Measurements from ENCODE around the gene ADD1.

The ADD1 gene

DNA sequence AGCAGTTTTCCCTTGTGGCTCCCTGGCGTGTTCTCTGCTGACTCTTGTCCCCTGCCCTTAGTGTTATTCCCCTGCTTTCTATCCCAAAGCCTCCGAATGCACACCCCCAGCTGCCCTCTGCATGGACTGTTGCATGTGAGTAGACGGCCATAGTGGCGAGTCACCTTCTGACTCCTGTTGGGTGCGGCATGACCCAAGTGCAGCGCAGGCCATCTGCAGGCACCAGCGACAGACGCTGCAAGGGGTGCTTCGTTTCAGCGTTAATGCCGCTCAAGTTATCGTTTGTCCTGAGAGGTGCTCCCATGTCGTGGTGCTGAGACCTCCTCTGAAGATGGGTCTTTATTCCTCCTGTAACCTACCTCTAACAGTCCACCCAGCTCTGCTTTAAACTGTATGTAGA lies 61.9 kb downstream of the ADD1 start:
- POLR2A ChIA-PET = no interaction called here
- no peak for DNase-seq (ENCODE audit: extremely low spot score)
- TF ChIP-seq, protein P1, sequence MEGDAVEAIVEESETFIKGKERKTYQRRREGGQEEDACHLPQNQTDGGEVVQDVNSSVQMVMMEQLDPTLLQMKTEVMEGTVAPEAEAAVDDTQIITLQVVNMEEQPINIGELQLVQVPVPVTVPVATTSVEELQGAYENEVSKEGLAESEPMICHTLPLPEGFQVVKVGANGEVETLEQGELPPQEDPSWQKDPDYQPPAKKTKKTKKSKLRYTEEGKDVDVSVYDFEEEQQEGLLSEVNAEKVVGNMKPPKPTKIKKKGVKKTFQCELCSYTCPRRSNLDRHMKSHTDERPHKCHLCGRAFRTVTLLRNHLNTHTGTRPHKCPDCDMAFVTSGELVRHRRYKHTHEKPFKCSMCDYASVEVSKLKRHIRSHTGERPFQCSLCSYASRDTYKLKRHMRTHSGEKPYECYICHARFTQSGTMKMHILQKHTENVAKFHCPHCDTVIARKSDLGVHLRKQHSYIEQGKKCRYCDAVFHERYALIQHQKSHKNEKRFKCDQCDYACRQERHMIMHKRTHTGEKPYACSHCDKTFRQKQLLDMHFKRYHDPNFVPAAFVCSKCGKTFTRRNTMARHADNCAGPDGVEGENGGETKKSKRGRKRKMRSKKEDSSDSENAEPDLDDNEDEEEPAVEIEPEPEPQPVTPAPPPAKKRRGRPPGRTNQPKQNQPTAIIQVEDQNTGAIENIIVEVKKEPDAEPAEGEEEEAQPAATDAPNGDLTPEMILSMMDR (IDR thresholded peaks at IDR 0.05; ENCODE audit: control extremely low read depth, extremely low read depth, low read depth, missing control alignments) = no peak
- CTCF ChIA-PET = no interaction called here

DNA sequence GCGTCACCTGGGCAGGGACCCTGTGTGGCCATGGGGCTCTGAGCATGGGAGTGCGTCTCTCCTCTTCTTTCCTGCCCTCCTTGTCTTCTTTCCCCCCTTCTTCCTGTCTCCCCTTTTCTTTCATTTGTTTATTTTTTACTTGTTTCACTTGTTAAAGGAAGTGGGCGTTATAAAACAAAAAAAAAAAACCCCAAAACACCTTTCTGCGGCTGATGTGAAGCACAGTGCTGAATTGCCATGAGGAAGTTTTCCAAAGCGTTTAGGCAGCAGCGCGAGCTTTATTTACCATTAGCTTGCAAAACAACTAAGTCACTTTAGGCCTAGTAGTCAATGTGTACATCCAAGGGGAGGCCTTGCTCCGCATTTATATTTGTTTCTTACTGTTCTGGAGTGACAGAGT lies 62.6 kb downstream of the ADD1 start:
- CTCF ChIA-PET = interaction anchor here (1.2 to 1.7 kb wide), 2 partner anchors 9 to 94 kb away, joined by 3 to 4 read pairs; no protein-coding TSS in a partner anchor
- POLR2A ChIA-PET = no interaction called here
- no peak for DNase-seq (ENCODE audit: extremely low spot score)
- TF ChIP-seq, protein P1 (IDR thresholded peaks at IDR 0.05; ENCODE audit: control extremely low read depth, extremely low read depth, low read depth, missing control alignments) = no peak

GRCh38 chr4:2907226-2907625 lies 63.6 kb downstream of the ADD1 start:
- POLR2A ChIA-PET = no interaction called here
- CTCF ChIA-PET = interaction anchor here (1.7 kb wide), 1 partner anchor 8 kb away, joined by 4 read pairs; no protein-coding TSS in a partner anchor
- TF ChIP-seq, protein P1 (IDR thresholded peaks at IDR 0.05; ENCODE audit: control extremely low read depth, extremely low read depth, low read depth, missing control alignments) = no peak
- no peak for DNase-seq (ENCODE audit: extremely low spot score)

DNA sequence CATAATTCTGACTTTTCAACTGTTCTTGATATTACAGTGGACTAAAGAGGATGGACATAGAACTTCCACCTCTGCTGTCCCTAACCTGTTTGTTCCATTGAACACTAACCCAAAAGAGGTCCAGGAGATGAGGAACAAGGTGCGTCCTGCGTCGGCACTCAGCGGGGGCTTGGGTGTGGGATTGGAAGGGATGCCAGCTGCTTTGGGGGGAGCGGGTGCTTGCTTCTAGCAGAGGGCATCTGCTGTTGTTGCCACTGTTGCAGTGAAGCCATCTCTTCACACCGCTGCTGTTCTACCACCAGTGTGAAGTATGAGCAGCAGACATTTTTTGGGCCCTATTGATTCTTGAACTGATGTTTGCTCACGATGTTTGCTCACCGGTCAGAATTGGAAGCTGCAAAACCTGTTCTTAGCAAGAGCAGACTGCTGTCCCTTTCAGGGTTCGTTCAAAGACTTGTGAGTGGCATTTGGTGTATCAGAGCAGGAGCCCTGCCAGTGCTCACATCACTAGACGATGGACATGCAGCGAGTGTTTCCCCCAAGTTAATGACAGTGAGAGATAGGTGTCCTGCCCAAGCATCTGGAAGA lies 64.2 kb downstream of the ADD1 start:
- TF ChIP-seq, protein P1 (IDR thresholded peaks at IDR 0.05; ENCODE audit: control extremely low read depth, extremely low read depth, low read depth, missing control alignments) = no peak
- ChIA-PET CTCF (no interaction called here), POLR2A (no interaction called here)
- no peak for DNase-seq (ENCODE audit: extremely low spot score)

DNA sequence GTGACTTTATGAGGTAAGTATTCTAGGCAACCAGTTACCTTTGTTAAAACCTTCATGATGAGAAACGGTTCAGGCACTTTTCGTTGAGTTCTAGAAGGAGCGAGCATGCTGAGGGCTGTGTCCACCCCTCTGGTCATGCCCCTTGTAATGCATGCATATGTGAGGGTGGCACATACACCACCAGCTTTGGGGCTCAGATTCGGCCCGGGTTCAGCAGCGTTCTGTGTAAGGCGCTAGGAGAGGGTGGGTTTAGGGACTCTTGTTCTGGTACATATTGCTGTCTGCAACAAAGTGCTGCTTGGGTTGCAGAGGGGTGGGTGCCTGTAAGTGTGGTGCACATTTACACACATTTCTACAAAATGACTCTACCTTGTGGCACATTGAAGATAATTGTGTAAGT lies 65.0 kb downstream of the ADD1 start:
- TF ChIP-seq, protein P1 (IDR thresholded peaks at IDR 0.05; ENCODE audit: control extremely low read depth, extremely low read depth, low read depth, missing control alignments) = no peak
- ChIA-PET POLR2A (no interaction called here), CTCF (interaction anchor here (1.0 kb wide), 1 partner anchor 30 kb away, joined by 3 read pairs; no protein-coding TSS in a partner anchor)
- no peak for DNase-seq (ENCODE audit: extremely low spot score)

DNA sequence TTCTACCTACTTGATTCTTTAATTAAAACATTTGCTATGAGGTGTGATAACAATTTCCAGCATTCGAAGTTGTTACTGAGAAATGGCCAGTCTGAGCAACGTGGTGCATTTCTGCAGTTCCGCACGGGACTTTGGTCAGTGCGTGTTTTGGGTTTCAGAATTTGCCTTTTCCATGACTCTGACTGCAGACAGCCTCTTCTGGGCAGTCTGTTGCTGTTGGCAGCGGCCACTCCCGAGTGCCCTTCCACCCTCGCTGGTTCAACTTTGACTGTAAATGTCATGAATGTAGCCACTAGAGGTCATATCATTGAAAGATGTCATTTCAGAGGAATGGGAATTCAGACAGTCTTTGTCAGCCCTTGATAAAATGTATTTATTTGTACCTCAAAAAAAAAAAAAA lies 65.9 kb downstream of the ADD1 start:
- ChIA-PET POLR2A (no interaction called here), CTCF (interaction anchor here (1.0 to 1.4 kb wide), 4 partner anchors 10 to 302 kb away, joined by 3 read pairs; no protein-coding TSS in a partner anchor)
- DNase-seq (ENCODE audit: extremely low spot score) = no peak
- TF ChIP-seq, protein P1 (IDR thresholded peaks at IDR 0.05; ENCODE audit: control extremely low read depth, extremely low read depth, low read depth, missing control alignments) = no peak

Data from GM10248 (cell line).